Measurements from ENCODE around the gene SLC25A43. TPM values are rescaled to one million over a fixed set of nuclear protein-coding genes. Genes with fewer than 3 reads are reported as not detected.

Gene SLC25A43
- total and polyA plus RNA-seq, 2 of the 4 experiments (the other 2 are of a cell fraction), result 12.3 to 12.5 TPM

DNA sequence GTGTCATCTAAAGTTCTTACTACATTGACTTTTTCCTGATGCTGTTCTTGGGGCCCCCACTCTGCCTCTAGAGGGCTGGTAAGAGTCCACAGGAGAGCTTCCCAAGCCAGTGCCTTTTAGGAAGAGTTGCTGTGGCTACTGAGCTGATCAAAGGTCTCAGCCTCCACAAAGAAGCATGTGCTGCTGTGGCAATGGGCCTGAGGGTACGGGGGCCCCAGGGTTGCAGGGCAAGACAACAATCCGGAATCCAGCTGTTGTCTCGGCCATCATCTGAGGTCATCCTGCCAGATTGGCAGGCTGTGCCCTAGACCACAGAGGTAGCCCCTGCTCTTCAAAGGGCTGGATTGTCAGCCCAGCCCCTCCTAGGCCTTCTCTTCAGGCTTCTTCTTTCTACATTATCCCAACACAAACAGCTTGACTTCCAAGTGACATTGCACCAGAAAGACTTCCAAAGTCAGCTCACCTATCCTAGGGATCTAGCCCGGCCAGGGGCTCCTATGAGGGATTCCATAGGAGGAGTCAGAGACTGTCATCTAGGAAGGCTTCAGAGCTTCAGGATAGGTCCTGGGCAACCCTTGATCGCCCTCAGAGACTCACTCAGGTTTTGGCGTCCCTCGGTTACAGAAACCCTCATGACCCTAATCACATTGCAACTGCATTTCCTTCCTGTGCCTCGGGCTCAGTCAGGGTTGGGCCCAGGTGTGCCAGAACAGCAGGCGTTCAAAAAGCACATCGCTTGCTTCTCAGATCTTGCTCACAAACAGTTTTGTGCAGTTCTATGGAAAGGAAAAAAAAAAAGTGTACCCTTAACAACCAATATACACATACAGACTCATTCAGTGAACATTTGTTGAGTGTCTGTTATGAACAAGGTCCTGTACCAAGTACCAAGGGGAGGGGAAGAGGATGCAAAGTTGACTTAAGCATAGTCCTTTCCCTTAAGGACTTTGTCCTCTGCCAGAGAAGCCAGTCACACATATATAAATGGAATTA lies 96.9 kb downstream of the SLC25A43 start:
- Histone ChIP-seq H2BK15ac (ENCODE audit: low read depth, low read length) (no peak overlapping the region), H4K8ac (ENCODE audit: low read depth in 2 of 2, low read length in 2 of 2) (no peak overlapping the region), H2BK120ac (ENCODE audit: low read depth, low read length) (no peak overlapping the region), H3K4me2 (ENCODE audit: low read depth, low read length) (no peak overlapping the region), H2AK9ac (replicated peaks; ENCODE audit: low read depth, low read length, poor library complexity) (no peak overlapping the region), H3K4ac (ENCODE audit: low read depth, low read length) (no peak overlapping the region), H4K20me1 (ENCODE audit: insufficient read depth, low read length) (no peaks in the 10 kb centered on the region), H3K4me1 (ENCODE audit: control insufficient read depth, insufficient read depth, low read length) (no peaks in the 10 kb centered on the region), H3K27ac (ENCODE audit: insufficient read depth, low read length) (no peak overlapping the region), H4K91ac (ENCODE audit: insufficient read depth, low read depth, low read length) (no peak overlapping the region), H3K36me3 (ENCODE audit: control insufficient read depth, insufficient read depth, low read length) (no peaks in the 10 kb centered on the region), H3K79me1 (ENCODE audit: low read depth in 1 of 2, low read length in 2 of 2) (no peaks in the 10 kb centered on the region), H3K18ac (ENCODE audit: low read depth, low read length) (no peak overlapping the region), H3K4me3 (ENCODE audit: insufficient read depth, low read depth, low read length) (no peak overlapping the region), H3K14ac (replicated peaks; ENCODE audit: low read depth, low read length) (no peak overlapping the region), H3K56ac (ENCODE audit: extremely low read depth, insufficient read depth, low read length) (no peak overlapping the region), H3K9me1 (ENCODE audit: insufficient read depth, low read length) (no peaks in the 10 kb centered on the region), H3K23ac (ENCODE audit: low read depth, low read length) (no peak overlapping the region), H2AFZ (replicated peaks; ENCODE audit: low read length, poor library complexity) (no peak overlapping the region), H3K27me3 (ENCODE audit: control insufficient read depth, insufficient read depth, low read length) (no peaks in the 10 kb centered on the region), H2BK20ac (ENCODE audit: low read depth, low read length) (no peak overlapping the region), H2AK5ac (ENCODE audit: low read depth, low read length) (no peak overlapping the region), H2BK5ac (ENCODE audit: low read depth, low read length, poor library complexity, severe bottlenecking) (no peak overlapping the region), H3K9me3 (ENCODE audit: control insufficient read depth, insufficient read depth, low read length) (no peaks in the 10 kb centered on the region), H4K5ac (ENCODE audit: low read depth, low read length) (no peak overlapping the region), H3K9ac (ENCODE audit: low read depth, low read length) (no peak overlapping the region)
- in situ Hi-C loops (cut with MboI; ENCODE audit: low sequenced_read_pairs), result no loop called here
- no TSS peak for BruUV-seq (replicated peaks)
- 40% methylated on average over 4 of the region's 10 CpGs; no CpG with 5 or more reads in 1 of the 2 experiments for WGBS, 2 experiments (ENCODE audit: extremely low coverage in 2 of 2, insufficient read length in 1 of 2)
- TF ChIP-seq MAFK (IDR thresholded peaks at IDR 0.05; ENCODE audit: low read depth, low read length) (no peak), FOS (IDR thresholded peaks at IDR 0.05; ENCODE audit: low read depth, low read length) (no peak), POLR2A (IDR thresholded peaks at IDR 0.05; ENCODE audit: low read depth, low read length) (no peak), RFX5 (IDR thresholded peaks at IDR 0.05; ENCODE audit: low read depth, low read length) (no peak), CEBPB (IDR thresholded peaks at IDR 0.05; ENCODE audit: low read depth, low read length) (no peak), MAZ (IDR thresholded peaks at IDR 0.05; ENCODE audit: borderline replicate concordance, low read depth, low read length) (no peak), BHLHE40 (IDR thresholded peaks at IDR 0.05; ENCODE audit: low read depth, low read length) (no peak), RAD21 (IDR thresholded peaks at IDR 0.05; ENCODE audit: low read length) (no peak), MXI1 (IDR thresholded peaks at IDR 0.05; ENCODE audit: borderline replicate concordance, low read depth, low read length) (no peak)
- TF ChIP-seq, protein P1, sequence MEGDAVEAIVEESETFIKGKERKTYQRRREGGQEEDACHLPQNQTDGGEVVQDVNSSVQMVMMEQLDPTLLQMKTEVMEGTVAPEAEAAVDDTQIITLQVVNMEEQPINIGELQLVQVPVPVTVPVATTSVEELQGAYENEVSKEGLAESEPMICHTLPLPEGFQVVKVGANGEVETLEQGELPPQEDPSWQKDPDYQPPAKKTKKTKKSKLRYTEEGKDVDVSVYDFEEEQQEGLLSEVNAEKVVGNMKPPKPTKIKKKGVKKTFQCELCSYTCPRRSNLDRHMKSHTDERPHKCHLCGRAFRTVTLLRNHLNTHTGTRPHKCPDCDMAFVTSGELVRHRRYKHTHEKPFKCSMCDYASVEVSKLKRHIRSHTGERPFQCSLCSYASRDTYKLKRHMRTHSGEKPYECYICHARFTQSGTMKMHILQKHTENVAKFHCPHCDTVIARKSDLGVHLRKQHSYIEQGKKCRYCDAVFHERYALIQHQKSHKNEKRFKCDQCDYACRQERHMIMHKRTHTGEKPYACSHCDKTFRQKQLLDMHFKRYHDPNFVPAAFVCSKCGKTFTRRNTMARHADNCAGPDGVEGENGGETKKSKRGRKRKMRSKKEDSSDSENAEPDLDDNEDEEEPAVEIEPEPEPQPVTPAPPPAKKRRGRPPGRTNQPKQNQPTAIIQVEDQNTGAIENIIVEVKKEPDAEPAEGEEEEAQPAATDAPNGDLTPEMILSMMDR (conservative IDR thresholded peaks at IDR 0.05; ENCODE audit: low read depth, low read length), result no peak
- TF ChIP-seq, protein P2, sequence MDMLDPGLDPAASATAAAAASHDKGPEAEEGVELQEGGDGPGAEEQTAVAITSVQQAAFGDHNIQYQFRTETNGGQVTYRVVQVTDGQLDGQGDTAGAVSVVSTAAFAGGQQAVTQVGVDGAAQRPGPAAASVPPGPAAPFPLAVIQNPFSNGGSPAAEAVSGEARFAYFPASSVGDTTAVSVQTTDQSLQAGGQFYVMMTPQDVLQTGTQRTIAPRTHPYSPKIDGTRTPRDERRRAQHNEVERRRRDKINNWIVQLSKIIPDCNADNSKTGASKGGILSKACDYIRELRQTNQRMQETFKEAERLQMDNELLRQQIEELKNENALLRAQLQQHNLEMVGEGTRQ (IDR thresholded peaks at IDR 0.05; ENCODE audit: low read depth, low read length), result no peak
- ChIA-PET POLR2A (ENCODE audit: unreplicated experiment) (no interaction called here), CTCF (interaction anchor here (0.6 to 1.3 kb wide), 3 partner anchors 13 to 22 kb away, joined by 3 read pairs; no protein-coding TSS in a partner anchor)
- no peak for DNase-seq
- dilution Hi-C loops (cut with HindIII; ENCODE audit: low sequenced_read_pairs, unreplicated experiment), result no loop called here
- intact Hi-C loops (cut with micrococcal nuclease), result no loop called here
- no peak for ATAC-seq (ENCODE audit: low read depth)
